Panc1 (cell line): ENCODE data around the gene FOXI2.

ENCODE experiments used
- POLR2AphosphoS5 ChIP-seq: IDR thresholded peaks from 2 replicates; pipeline ENCODE4 v1.6.1; 2012; ENCODE audit warnings: mild to moderate bottlenecking, low read depth, low read length, moderate library complexity
- TF ChIP-seq, protein P1 (sequence below): fragments of 450-650 bp; IDR thresholded peaks from 2 replicates; pipeline ENCODE4 v1.5.1; 2017; ENCODE audit warnings: mild to moderate bottlenecking

DNA sequence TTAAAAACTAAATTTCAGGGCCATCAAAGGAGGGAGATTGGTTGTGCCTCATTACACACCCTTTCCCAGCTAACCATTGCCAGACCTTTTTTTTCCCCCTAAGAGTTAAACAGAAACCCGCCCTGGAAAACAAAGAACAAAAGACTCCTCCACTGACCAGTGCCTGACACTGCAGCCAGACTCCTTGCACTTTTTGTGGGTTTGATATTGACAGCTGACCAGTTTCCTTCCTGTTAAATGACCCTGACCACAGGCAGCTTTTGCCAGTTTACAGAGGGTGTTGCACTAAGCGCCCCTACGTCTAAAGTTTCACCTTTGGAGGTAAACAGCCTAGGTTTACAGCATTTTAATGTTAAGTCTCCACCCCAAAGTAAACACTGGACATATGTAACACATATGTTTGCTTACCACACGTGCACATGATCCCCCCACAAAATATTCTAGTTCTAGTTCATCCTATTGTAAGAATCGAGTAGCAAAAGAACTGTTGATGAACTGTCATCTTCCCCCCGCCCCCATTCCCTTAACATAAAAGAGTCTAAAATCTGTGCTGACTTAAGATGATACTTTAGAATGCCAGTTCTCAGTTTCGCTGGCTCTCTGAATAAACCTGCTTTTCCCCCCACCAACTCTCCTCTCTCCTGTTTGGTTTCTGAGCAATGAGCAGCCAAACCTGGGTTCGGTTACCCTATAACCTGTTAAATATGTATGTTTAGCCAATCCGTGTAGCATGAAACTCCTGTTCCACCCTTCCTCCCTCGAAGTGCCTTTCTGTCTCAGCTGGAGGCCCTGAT, 38.0 kb downstream of the FOXI2 start:
- TF ChIP-seq, protein P1, sequence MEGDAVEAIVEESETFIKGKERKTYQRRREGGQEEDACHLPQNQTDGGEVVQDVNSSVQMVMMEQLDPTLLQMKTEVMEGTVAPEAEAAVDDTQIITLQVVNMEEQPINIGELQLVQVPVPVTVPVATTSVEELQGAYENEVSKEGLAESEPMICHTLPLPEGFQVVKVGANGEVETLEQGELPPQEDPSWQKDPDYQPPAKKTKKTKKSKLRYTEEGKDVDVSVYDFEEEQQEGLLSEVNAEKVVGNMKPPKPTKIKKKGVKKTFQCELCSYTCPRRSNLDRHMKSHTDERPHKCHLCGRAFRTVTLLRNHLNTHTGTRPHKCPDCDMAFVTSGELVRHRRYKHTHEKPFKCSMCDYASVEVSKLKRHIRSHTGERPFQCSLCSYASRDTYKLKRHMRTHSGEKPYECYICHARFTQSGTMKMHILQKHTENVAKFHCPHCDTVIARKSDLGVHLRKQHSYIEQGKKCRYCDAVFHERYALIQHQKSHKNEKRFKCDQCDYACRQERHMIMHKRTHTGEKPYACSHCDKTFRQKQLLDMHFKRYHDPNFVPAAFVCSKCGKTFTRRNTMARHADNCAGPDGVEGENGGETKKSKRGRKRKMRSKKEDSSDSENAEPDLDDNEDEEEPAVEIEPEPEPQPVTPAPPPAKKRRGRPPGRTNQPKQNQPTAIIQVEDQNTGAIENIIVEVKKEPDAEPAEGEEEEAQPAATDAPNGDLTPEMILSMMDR = no peak
- TF ChIP-seq POLR2AphosphoS5 = no peak
